HepG2 (cell line): ENCODE data around the gene MPC1. TPM values are rescaled to one million over a fixed set of nuclear protein-coding genes. Genes with fewer than 3 reads are reported as not detected.
A peak's percentile ranks its signal among the peaks of the same experiment; 100 is the strongest.

Source experiments
- ATAC-seq: fragments of 200-7000 bp; cut with Tn5 transposase; 3 replicates; pipeline ENCODE4 v1.9.1; 2020; ENCODE audit warnings: mild to moderate bottlenecking, moderate library complexity
- BruUV-seq: library from RNA; stranded (reverse); fragments of 400-500 nt; replicated peaks from 2 replicates; lab custom pipeline; 2021; lab: Mats Ljungman, UMichigan
- CTCF ChIA-PET: fragments of 300-600 bp; formaldehyde crosslinking; extraction: SDS; loops from one replicate; lab custom pipeline; 2021; ENCODE audit warnings: low total read pairs, inconsistent platforms, low intra/inter-chr PET ratio; lab: Yijun Ruan, JAX
- POLR2A ChIA-PET: fragments of 350-600 bp; sonication (Branson Sonifier 250); formaldehyde crosslinking; loops from one replicate; lab custom pipeline; 2020; ENCODE audit warnings: antibody characterized with exemption, inconsistent platforms; lab: Yijun Ruan, JAX
- DNase-seq: peaks from one replicate; pipeline ENCODE4 v3.0.0-alpha.2; 2015; ENCODE audit warnings: low spot score
- FAIRE-seq: peaks from 3 replicates; lab custom pipeline; 2011; peaks lifted over from hg19 to GRCh38; lab: Jason Lieb, UNC
- H2AFZ ChIP-seq: one replicate; pipeline ENCODE4 v1.6.1; 2011; ENCODE audit warnings: low read length, inconsistent platforms
- H3K27ac ChIP-seq: fragments of 300-600 bp; 3 replicates; pipeline ENCODE4 v1.8.0; 2011; ENCODE audit warnings: mixed run types, mild to moderate bottlenecking, mixed read lengths, low read length, inconsistent platforms; ENCODE audit not compliant: insufficient read depth; ENCODE audit errors: extremely low read length
- H3K27me3 ChIP-seq, 2 experiments: fragments of 200-600 bp in 1 of 2; 2 replicates in 1 of 2; 3 replicates in 1 of 2; pipeline versions ENCODE4 v1.6.0 to v1.8.0; 2011; ENCODE audit warnings: low read length in 2 of 2, mild to moderate bottlenecking in 2 of 2, moderate library complexity in 2 of 2, inconsistent platforms in 1 of 2; ENCODE audit not compliant: insufficient read depth in 2 of 2, control insufficient read depth in 1 of 2
- H3K36me3 ChIP-seq, 2 experiments: fragments of 200-600 bp in 1 of 2; replicated peaks in 1 of 2; 2 replicates in 1 of 2; 3 replicates in 1 of 2; pipeline versions ENCODE4 v1.5.1 to v1.8.0; 2011; ENCODE audit warnings: low read length in 2 of 2, inconsistent platforms in 1 of 2; ENCODE audit not compliant: insufficient read depth in 2 of 2, control insufficient read depth in 1 of 2
- H3K4me1 ChIP-seq: 2 replicates; pipeline ENCODE4 v1.5.1; 2012; ENCODE audit warnings: low read length, inconsistent platforms; ENCODE audit not compliant: insufficient read depth
- H3K4me2 ChIP-seq: 2 replicates; pipeline ENCODE4 v1.6.0; 2011; ENCODE audit warnings: low read depth, low read length, inconsistent platforms
- H3K4me3 ChIP-seq, 3 experiments: fragments of 200-600 bp in 1 of 3; sonication (generic), shearing (Covaris generic) in 1 of 3; replicated peaks in 1 of 3; 2 replicates each; pipeline ENCODE4 v1.5.1; 2011 to 2016; ENCODE audit warnings: low read length in 3 of 3, inconsistent platforms in 2 of 3, low read depth in 2 of 3, mild to moderate bottlenecking in 2 of 3, control low read depth in 1 of 3, mixed read lengths in 1 of 3; ENCODE audit not compliant: insufficient read depth in 1 of 3
- H3K79me2 ChIP-seq: one replicate; pipeline ENCODE4 v1.6.1; 2011; ENCODE audit warnings: low read length, inconsistent platforms; ENCODE audit not compliant: insufficient read depth
- H3K9ac ChIP-seq: 2 replicates; pipeline ENCODE4 v1.6.0; 2011; ENCODE audit warnings: mild to moderate bottlenecking, low read depth, low read length, inconsistent platforms; ENCODE audit not compliant: insufficient read depth
- H3K9me3 ChIP-seq: 2 replicates; pipeline ENCODE4 v1.5.1; 2012; ENCODE audit warnings: mild to moderate bottlenecking, low read length
- H4K20me1 ChIP-seq: 2 replicates; pipeline ENCODE4 v1.6.0; 2011; ENCODE audit warnings: inconsistent platforms, mild to moderate bottlenecking, low read length, moderate library complexity; ENCODE audit not compliant: insufficient read depth
- CREBL2 ChIP-seq: sonication (generic); formaldehyde crosslinking; IDR thresholded peaks from 2 replicates; pipeline ENCODE4 v1.8.1; 2023; ENCODE audit warnings: missing genetic modification reagents, mild to moderate bottlenecking, borderline replicate concordance
- MAFK ChIP-seq, 2 experiments: IDR thresholded peaks in 1 of 2; conservative IDR thresholded peaks in 1 of 2; 2 replicates each; pipeline ENCODE4 v1.6.1; 2011; ENCODE audit warnings: improper control_type of control experiment in 2 of 2, low read length in 2 of 2
- NAIF1 ChIP-seq: sonication (generic); formaldehyde crosslinking; IDR thresholded peaks from 2 replicates; pipeline ENCODE4 v1.5.0; 2020; ENCODE audit warnings: mild to moderate bottlenecking, missing genetic modification reagents, borderline replicate concordance
- POLR2AphosphoS5 ChIP-seq: IDR thresholded peaks from 2 replicates; pipeline ENCODE4 v1.6.1; 2012; ENCODE audit warnings: low read depth, low read length
- PRDM4 ChIP-seq: sonication (generic); formaldehyde crosslinking; IDR thresholded peaks from 2 replicates; pipeline ENCODE4 v1.9.0; 2021; ENCODE audit warnings: missing genetic modification reagents, borderline replicate concordance
- RARG ChIP-seq: sonication (generic); formaldehyde crosslinking; IDR thresholded peaks from 2 replicates; pipeline ENCODE4 v1.4.0; 2020; ENCODE audit warnings: low read depth, mild to moderate bottlenecking, missing genetic modification reagents
- SNRNP70 ChIP-seq: fragments of 200-400 bp; formaldehyde crosslinking; IDR thresholded peaks from 2 replicates; pipeline ENCODE4 v1.6.1; 2017; ENCODE audit warnings: mild to moderate bottlenecking, low read depth, low read length, moderate library complexity
- SP1 ChIP-seq, 2 experiments: fragments of 450-650 bp in 1 of 2; sonication (generic) in 1 of 2; formaldehyde crosslinking in 1 of 2; IDR thresholded peaks; 2 replicates each; pipeline versions ENCODE4 v1.4.0 to v1.6.1; 2016 to 2020; ENCODE audit warnings: missing genetic modification reagents in 1 of 2
- STAG1 ChIP-seq: sonication (generic); formaldehyde crosslinking; IDR thresholded peaks from 2 replicates; pipeline ENCODE4 v1.4.0; 2020; ENCODE audit warnings: missing genetic modification reagents
- ZNF563 ChIP-seq: sonication (generic); formaldehyde crosslinking; IDR thresholded peaks from 2 replicates; pipeline ENCODE4 v1.8.0; 2022; ENCODE audit warnings: mild to moderate bottlenecking, moderate library complexity, missing genetic modification reagents
- whole genome bisulfite sequencing: methylation state at CpG from one replicate; pipeline ENCODE4 v1.1.6; 2017; ENCODE audit warnings: low lambda C conversion rate; 5-methylcytosine and 5-hydroxymethylcytosine counted together
- in situ Hi-C: cut with HindIII; loops from 2 replicates; pipeline ENCODE4 v1.10.0; 2017; ENCODE audit warnings: low pct_unique_long_range_greater_than_20kb; ENCODE audit not compliant: extremely low pct_ligation_motif_present
- intact Hi-C: fragments of 100-400 bp; cut with micrococcal nuclease; formaldehyde crosslinking; loops from one replicate; pipeline ENCODE4 v1.10.0; 2022; ENCODE audit not compliant: unreplicated experiment
- polyA plus RNA-seq, 8 experiments: library from polyadenylated mRNA; depleted of rRNA in 3 of 8; stranded (reverse) in 7 of 8; unstranded in 1 of 8; fragments of >200 nt; fragmentation: Illumina TruSeq in 4 of 8; extraction: Trizol in 4 of 8; gene quantifications; 2 replicates each; pipeline versions ENCODE4 v1.2.1 to v1.2.3, GENCODE V29; 2011 to 2016; ENCODE audit warnings: low read depth in 4 of 8, missing spikeins in 1 of 8, mixed read lengths in 1 of 8; ENCODE audit not compliant: insufficient read depth in 1 of 8
- total RNA-seq, 5 experiments: library from RNA; depleted of rRNA; stranded (reverse); fragments of >200 nt; fragmentation: Illumina TruSeq; extraction: Trizol; gene quantifications; 2 replicates each; pipeline ENCODE4 v1.2.3, GENCODE V29; 2016; ENCODE audit warnings: low read depth in 1 of 5
- TF ChIP-seq, protein P1 (sequence below): sonication (generic); formaldehyde crosslinking; IDR thresholded peaks from 2 replicates; pipeline ENCODE4 v1.4.0; 2020; ENCODE audit warnings: missing genetic modification reagents, borderline replicate concordance
- TF ChIP-seq, protein P2 (sequence below): sonication (generic); formaldehyde crosslinking; IDR thresholded peaks from 2 replicates; pipeline ENCODE4 v1.4.0; 2020; ENCODE audit warnings: missing genetic modification reagents, borderline replicate concordance

MPC1 gene
- total and polyA plus RNA-seq, 2 of the 13 experiments (the other 11 are each of a cell fraction or from before 2014, with no cell fraction given), result 189 to 214 TPM

DNA sequence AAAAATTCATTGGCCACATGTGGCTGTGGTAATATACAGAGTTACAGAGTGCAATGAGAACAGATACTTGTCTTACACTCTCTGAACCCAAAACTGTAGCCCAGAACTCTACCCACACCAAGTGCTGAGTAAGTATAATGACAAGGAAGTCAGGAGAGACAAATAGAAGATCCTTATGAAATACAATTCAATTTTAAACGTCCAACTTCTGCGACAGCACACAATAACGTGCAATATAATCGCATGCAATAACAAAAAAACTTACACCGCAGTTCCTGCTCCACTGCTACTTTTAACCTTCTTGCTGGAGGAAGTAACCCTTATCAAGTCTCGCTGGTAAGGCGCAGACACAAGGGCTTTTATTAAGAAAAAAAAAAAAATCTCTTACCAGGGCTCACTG, 41.3 kb downstream of the MPC1 start:
- H3K27ac ChIP-seq, result peak overlapping the region; percentile 80
- no peak for TF ChIP-seq STAG1
- TF ChIP-seq SNRNP70, result no peak
- no peak for TF ChIP-seq SP1 (IDR thresholded peaks at IDR 0.05)
- TF ChIP-seq SP1 (CRISPR knock-in tag; IDR thresholded peaks at IDR 0.05), result no peak
- TF ChIP-seq PRDM4, result no peak
- TF ChIP-seq, protein P1, sequence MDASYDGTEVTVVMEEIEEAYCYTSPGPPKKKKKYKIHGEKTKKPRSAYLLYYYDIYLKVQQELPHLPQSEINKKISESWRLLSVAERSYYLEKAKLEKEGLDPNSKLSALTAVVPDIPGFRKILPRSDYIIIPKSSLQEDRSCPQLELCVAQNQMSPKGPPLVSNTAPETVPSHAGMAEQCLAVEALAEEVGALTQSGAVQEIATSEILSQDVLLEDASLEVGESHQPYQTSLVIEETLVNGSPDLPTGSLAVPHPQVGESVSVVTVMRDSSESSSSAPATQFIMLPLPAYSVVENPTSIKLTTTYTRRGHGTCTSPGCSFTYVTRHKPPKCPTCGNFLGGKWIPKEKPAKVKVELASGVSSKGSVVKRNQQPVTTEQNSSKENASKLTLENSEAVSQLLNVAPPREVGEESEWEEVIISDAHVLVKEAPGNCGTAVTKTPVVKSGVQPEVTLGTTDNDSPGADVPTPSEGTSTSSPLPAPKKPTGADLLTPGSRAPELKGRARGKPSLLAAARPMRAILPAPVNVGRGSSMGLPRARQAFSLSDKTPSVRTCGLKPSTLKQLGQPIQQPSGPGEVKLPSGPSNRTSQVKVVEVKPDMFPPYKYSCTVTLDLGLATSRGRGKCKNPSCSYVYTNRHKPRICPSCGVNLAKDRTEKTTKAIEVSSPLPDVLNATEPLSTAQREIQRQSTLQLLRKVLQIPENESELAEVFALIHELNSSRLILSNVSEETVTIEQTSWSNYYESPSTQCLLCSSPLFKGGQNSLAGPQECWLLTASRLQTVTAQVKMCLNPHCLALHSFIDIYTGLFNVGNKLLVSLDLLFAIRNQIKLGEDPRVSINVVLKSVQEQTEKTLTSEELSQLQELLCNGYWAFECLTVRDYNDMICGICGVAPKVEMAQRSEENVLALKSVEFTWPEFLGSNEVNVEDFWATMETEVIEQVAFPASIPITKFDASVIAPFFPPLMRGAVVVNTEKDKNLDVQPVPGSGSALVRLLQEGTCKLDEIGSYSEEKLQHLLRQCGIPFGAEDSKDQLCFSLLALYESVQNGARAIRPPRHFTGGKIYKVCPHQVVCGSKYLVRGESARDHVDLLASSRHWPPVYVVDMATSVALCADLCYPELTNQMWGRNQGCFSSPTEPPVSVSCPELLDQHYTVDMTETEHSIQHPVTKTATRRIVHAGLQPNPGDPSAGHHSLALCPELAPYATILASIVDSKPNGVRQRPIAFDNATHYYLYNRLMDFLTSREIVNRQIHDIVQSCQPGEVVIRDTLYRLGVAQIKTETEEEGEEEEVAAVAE (CRISPR knock-in tag), result no peak
- 0 out of 2 replicates have a peak, but pooled peaks have one; percentile 54 for TF ChIP-seq RARG (CRISPR knock-in tag)
- no peak for TF ChIP-seq CREBL2 (CRISPR knock-in tag)
- TF ChIP-seq, protein P2, sequence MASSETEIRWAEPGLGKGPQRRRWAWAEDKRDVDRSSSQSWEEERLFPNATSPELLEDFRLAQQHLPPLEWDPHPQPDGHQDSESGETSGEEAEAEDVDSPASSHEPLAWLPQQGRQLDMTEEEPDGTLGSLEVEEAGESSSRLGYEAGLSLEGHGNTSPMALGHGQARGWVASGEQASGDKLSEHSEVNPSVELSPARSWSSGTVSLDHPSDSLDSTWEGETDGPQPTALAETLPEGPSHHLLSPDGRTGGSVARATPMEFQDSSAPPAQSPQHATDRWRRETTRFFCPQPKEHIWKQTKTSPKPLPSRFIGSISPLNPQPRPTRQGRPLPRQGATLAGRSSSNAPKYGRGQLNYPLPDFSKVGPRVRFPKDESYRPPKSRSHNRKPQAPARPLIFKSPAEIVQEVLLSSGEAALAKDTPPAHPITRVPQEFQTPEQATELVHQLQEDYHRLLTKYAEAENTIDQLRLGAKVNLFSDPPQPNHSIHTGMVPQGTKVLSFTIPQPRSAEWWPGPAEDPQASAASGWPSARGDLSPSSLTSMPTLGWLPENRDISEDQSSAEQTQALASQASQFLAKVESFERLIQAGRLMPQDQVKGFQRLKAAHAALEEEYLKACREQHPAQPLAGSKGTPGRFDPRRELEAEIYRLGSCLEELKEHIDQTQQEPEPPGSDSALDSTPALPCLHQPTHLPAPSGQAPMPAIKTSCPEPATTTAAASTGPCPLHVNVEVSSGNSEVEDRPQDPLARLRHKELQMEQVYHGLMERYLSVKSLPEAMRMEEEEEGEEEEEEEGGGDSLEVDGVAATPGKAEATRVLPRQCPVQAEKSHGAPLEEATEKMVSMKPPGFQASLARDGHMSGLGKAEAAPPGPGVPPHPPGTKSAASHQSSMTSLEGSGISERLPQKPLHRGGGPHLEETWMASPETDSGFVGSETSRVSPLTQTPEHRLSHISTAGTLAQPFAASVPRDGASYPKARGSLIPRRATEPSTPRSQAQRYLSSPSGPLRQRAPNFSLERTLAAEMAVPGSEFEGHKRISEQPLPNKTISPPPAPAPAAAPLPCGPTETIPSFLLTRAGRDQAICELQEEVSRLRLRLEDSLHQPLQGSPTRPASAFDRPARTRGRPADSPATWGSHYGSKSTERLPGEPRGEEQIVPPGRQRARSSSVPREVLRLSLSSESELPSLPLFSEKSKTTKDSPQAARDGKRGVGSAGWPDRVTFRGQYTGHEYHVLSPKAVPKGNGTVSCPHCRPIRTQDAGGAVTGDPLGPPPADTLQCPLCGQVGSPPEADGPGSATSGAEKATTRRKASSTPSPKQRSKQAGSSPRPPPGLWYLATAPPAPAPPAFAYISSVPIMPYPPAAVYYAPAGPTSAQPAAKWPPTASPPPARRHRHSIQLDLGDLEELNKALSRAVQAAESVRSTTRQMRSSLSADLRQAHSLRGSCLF (CRISPR knock-in tag), result no peak
- TF ChIP-seq MAFK (conservative IDR thresholded peaks at IDR 0.05 in 1 of 2, IDR thresholded peaks at IDR 0.05 in 1 of 2; ENCODE audit: low read length in 2 of 2), result peak; percentile 30 to 50; a peak in 1 of 4 replicates
- TF ChIP-seq ZNF563 (CRISPR knock-in tag), result no peak
- TF ChIP-seq POLR2AphosphoS5, result no peak
- TF ChIP-seq NAIF1, result no peak
- CTCF ChIA-PET, result no interaction called here
- peak overlapping the region; percentile 89 to 99 (median 98) for H3K4me3 ChIP-seq
- peaks cover 67% of the 10 kb centered on the region for H3K4me1 ChIP-seq
- peaks cover 37% of the 10 kb centered on the region for H4K20me1 ChIP-seq
- no TSS peak for BruUV-seq
- H2AFZ ChIP-seq, result no peak overlapping the region
- DNase-seq (no peak), FAIRE-seq (no peak), ATAC-seq (no peak)
- intact Hi-C loops (no loop called here), in situ Hi-C loops (no loop called here)
- POLR2A ChIA-PET, result interaction anchor here (0.8 to 2.7 kb wide), 6 partner anchors 10 to 59 kb away, joined by 3 to 24 read pairs (median 10); no protein-coding TSS in a partner anchor
- H3K4me2 ChIP-seq, result peak overlapping the region; percentile 78
- no peaks in the 10 kb centered on the region; a peak in 1 of 5 replicates for H3K27me3 ChIP-seq
- no peaks in the 10 kb centered on the region for H3K9me3 ChIP-seq
- peak overlapping the region; percentile 98 for H3K9ac ChIP-seq
- H3K36me3 ChIP-seq, result peaks cover 11 to 34% of the 10 kb centered on the region in 2 experiments
- 30% methylated on average over 7 of the region's 7 CpGs for WGBS
- peaks cover 67% of the 10 kb centered on the region for H3K79me2 ChIP-seq
